SKM-1 treated with dmso at 0.1 percent for 144 hours (cell line): Measurements from ENCODE around the gene CSN1S1.
A peak's percentile ranks its signal among the peaks of the same experiment; 100 is the strongest.
"Not testable (repeated sequence)": the region's sequence is repeated elsewhere in the genome, so short reads cannot be mapped to it uniquely, and the experiment has no call there.

ENCODE experiments used
- DNase-seq: peaks from one replicate; lab custom pipeline; 2025; ENCODE audit not compliant: unreplicated experiment; lab: John Stamatoyannopoulos, UW

CSN1S1 gene, protein sequence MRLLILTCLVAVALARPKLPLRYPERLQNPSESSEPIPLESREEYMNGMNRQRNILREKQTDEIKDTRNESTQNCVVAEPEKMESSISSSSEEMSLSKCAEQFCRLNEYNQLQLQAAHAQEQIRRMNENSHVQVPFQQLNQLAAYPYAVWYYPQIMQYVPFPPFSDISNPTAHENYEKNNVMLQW

DNA sequence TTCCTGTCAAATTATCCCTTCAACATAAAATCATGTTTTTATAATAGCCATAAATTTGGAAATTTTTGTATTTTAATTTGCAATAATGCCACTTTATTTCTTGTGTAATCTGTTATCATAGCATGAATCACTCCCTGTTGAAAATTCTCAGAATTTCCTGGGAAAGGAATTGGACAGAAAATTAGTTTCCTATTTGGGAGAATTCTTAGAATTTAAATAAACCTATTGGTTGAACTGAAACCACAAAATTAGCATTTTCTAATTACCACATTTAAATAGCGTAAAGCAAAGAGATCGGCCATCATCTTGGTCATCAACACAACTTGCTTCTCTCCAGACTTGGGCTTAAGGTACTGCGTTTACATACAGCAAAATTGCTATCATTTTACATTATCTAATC, at the start of gene CSN1S1:
Gene CSN1S1 (plus strand): TSS at position 301 of the 400 bp plus-strand sequence. CDS start 1,488 bp downstream, outside the sequence.
- no peak for DNase-seq

DNA sequence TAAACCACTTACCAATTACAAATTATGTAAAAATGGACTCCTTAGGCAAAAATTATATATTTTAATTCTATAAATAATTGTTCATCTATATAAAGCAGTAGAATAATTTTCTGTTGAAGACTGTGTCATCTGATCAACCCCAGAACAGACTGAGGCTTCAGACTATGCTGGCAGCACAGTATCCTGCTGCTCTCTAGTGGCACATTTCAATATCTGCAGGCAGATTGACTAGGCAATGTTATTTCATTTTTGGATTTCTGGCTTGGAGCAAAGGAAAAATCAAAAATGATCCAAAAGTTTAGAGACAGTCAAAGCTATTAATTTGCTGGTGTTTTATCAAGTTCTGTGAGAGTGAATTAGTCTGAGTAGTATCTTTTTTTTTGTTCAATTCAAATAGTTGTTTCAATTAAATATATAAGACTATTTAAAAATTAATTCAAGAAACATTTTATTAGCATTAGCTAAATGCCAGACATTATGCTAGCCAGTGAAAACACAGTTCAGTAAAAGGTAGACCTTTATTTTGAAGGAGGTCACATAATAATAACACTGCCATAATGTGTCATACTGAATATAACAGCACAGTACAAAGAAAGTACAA, 49.6 kb upstream of the CSN1S1 start:
- peak; percentile 68 for DNase-seq

DNA sequence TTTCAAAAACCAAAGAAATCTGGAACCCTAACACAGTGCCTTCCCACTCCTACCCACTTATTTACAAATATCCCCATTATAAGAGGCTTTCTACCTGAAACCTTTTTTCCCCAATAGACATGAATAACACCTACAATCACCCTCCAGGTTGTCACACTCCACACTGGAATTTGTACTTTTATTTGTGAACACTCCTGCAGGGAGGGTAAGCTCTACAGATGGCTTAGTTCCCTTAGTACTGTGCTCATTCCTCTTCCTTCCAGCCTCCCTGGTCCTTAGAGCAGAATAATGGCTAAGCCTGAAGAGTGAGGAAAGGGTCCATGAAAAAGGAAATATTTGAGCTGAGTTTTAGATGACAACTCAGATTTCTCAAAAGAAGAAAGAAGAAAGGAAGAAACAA, 48.7 kb upstream of the CSN1S1 start:
- DNase-seq: no peak

DNA sequence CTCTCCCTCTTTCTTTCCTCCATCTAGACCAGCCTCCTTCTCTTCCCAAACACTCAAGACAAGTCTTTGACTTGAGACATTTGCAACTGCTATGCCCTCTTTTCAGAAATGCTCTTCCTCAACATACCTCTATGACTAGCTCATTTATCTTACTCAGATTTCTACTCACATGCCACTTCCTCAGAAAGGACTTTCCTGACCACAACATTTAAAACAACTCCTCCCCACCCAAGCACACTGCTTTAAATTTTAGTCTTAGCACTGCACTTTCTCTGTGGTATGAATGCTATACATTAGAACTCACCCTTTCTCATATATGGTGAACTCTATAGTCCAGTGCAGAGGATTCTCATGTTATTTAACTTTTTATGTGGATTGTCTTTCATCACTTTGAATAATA, 42.5 kb upstream of the CSN1S1 start:
- no peak for DNase-seq

DNA sequence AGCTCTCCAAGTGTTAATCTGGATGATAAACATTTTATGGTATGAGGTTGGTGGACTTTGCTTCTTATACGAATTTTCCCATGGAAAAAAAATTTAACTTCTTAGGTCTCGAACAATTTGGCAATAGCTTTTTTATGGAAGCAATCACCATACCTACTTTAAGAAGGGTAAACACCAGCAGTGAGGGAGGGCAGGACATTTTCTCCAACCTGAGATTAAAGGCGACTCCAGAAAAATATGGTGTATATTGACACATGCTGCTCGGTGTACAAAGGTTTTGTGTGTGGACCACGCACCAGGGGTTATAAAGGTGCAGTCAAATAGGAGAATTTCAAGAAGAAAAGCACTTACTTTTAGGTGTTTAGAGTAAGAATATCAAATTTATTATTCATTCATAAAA, 36.7 kb upstream of the CSN1S1 start:
- no peak for DNase-seq

DNA sequence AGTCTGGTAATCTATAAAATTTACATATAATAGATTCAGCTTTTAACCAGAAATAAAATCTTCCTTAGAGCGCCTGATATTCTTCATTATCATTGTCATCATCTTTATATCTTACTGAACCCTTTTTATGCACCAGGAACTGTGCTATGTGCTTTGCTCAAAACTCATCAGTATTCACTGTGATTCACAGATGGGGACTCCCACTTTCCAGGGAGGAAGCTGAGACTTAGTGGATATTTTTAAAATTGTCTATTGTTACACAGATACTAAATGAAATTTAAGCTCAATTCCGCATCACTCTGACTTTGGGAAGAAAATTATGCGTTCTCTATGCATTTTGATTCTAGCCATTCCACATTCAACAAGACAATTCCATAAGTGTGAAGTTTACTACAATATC, 36.1 kb upstream of the CSN1S1 start:
- DNase-seq: no peak

DNA sequence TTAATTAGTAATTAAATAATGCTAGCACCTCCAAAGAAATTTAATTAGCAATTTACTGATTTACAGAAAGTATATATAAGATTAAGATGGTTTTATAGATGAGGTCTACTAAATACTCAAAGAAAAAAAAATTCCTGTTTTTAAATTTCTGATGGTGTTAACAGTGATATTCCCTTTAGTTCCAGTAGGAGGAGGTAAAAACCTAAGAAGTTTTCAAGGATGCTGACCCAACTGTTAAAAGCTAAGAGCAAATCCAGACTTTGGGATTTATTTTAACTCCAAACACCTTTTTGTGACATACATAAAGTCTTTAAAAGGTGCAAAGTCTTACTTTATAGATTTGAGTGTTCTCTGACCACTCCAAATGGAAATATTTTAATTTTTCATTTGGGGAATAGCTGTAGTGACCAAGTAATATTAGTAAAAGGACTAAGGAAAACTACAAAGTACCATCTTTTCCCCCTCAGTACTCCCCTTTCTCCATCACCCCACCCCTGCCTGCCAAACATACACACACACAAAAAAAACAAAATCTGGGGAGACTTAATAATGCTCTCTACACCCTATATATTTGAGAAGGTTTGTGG, 34.2 kb upstream of the CSN1S1 start:
- no peak for DNase-seq

DNA sequence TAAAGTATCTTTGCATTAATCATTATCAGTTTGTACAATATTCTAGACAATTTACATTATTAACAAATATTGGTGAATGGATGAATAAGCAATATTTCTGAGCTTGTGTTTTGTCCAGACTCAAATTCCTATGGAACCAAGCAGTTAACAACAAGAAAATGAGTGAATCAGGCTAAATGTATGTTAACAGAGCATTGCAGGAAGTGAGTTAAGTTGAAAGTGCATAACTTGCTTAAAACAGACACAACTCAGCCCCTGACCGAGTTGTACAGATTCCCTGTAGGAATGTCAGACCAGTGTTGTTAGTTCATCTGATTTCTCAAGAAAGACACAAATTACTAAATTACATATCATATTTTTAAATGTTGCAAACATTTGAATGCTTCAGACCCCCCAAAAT, 23.7 kb upstream of the CSN1S1 start:
- DNase-seq: no peak

DNA sequence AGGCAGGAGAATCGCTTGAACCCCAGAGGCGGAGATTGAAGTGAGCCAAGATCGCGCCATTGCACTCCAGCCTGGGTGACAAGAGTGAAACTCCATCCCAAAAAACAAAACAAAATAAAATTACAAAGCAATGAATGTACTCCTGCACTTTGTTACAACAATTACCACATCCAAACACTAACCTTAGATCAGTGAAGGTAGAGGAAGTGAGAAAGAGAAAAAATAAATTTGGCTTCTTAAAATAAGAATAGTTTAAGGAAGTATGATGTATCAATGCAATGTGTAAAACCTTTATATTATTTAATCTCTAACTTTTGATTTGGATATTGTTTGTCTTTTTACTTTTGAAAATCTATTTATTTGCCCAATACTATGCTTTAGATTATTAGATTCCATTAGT, 21.7 kb upstream of the CSN1S1 start:
- DNase-seq: no peak

DNA sequence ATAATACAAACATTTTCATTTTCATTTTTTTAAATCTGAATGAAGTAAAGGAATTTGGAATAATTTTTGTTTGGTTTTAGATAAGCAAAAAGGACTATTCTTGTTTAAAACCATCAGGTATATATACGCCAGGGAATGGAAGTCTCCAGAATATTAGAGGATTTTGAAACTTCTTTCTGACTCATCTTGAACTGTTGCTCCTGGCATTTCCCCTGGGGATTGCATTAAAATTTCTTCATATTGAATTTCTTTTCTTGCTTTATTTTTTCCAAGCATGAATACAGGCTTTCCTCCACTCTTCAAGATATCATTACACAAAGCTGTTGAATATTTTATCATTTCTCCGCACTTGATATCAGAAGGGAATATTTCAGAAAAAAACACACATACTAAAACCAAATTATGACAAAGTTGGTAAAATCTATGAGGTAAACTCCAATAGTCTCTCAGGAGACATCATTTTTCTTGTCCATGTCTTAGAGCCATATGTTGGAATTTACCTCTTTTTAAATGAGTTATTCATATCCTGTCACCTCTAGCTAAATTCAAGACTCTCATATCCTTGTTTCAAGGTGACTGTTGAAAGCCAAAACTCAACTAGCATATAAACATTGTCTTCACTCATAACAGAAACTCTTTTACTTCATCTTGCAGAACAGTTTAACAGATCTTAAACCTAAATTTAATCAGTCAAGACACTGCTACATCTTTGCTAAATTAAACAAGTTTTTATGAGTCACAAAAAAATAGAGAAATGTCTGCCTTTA, 20.7 kb upstream of the CSN1S1 start:
- DNase-seq: no peak

DNA sequence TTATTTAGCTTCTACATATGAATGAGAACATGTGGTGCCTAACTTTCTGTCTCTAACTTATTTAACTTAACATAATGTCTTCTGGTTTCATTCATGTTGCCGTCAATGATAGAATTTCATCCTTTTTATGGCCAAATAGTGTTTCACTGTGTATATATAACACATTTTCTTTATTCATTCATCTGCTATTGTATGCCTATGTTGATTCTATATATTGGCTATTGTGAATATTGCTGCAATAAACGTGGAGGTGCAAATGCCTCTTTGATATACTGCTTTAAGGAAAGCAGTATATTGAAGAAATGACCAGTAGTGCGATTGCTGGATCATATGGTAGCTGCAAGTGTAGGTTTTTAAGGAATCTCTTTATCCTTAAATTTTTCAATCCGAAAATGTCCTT, 10.0 kb upstream of the CSN1S1 start:
- DNase-seq: no peak

DNA sequence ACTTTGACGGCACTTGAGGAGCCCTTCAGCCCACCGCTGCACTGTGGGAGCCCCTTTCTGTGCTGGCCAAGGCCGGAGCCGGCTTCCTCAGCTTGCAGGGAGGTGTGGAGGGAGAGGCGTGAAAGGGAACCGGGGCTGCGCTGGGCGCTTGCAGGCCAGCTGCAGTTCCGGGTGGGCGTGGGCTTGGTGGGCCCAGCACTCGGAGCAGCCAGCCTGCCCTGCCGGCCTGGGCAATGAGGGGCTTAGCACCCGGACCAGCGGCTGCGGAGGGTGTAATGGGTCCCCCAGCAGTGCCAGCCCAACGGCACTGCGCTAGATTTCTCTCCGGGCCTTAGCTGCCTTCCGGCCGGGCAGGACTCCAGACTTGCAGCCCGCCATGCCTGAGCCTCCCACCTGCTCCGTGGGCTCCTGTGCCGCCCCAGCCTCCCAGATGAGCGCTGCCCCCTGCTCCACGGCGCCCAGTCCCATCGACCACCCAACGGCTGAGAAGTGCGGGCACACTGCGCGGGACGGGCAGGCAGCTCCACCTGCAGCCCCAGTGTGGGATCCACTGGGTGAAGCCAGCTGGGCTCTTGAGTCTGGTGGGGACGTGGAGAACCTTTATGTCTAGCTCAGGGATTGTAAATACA, 7.0 kb upstream of the CSN1S1 start:
- not testable (repeated sequence) for DNase-seq

DNA sequence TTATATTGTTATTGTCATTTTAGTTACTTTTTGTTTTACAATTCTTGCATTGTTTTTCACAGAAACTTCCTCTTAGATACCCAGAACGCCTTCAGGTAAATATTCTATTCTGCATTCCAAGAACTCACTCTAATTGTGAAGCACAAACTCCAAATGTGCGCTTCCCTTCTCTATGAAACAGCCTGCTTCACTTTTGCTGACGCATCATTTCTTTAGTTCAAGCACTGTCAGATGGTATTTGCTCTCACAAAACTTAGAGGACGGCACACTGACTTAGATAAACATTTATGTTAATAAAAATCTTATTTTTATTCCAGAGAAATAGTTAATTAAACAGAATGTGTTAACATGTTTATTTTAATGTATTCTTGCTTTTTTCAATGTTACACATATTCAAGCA, 3.3 kb downstream of the CSN1S1 start:
- no peak for DNase-seq

DNA sequence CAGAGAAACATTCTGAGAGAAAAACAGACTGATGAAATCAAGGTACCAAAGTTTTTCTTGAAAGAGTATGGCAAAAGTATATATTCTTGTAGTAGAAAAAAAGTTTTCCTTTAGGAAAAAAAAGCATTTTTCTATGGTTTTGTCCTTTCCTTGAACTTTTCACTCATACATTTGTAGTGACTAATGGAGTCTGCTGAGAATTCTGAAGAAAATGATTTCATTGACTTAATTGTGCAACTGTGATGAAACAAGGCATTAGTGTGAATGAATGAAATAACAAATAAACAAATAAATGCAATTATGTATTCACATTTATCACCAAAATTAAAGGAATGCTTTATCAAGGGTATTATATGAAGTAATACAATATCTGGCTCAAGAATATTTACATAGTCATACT, 5.7 kb downstream of the CSN1S1 start:
- no peak for DNase-seq

DNA sequence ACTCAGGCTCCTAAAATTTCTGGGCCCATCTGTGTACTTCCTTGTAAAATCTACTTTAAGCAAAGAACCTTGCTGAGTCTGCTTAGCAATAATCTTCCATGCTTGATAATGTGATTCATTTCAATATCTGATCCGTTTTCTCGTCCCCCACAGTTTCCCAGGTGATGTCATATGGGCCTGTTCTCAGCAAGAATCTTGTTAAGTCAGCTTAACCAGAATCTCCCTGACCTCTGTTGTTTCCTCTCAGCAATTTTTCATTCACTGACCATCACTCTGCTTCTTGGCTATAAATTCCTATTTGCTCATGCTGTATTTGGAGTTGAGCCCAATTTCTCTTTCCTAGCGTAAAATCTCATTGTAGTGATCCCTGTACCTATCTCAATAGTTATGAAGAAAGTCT, 20.7 kb downstream of the CSN1S1 start:
- no peak for DNase-seq

DNA sequence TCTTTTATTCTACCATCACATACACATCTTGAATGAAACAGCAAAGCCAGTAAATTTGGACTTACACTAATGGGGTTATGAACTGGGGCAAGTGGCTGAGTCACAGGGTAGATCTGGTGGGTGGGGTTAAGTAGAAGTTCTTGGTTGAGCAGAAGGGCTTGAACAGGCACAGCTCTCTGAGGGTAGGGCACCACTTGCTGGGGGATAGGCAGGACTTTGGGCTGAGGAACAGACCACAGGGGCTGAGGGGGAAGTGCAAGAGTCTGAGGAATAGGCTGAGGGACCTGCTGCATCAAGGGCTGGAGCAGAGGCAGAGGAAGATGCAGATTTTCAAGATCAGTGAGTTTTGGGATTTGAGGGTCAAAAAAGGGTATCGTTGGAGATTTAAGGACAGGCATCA, 26.3 kb downstream of the CSN1S1 start:
- DNase-seq: no peak

DNA sequence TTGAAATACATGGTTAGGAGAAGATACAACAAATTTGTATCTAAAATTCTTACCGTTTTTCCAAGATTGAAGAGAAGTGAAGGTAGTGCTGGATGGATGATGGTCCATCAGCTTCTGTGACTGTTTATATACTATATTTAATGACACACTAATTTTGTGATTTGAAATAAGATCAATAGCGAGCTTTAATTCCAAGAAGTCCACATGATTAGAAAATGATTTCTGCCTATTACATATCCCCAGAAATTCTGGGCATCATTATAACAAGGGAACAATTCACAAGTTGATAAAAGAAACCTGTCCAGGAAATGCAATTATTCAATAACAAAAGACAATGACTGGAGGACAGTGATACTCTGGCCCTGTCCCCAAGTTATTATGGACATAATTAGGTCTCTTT, 34.8 kb downstream of the CSN1S1 start, which contains the start of gene CSN2:
Gene CSN2 (minus strand): TSS at position 101 of the 400 bp plus-strand sequence. CDS start 4,733 bp downstream, outside the sequence.
- DNase-seq: no peak

DNA sequence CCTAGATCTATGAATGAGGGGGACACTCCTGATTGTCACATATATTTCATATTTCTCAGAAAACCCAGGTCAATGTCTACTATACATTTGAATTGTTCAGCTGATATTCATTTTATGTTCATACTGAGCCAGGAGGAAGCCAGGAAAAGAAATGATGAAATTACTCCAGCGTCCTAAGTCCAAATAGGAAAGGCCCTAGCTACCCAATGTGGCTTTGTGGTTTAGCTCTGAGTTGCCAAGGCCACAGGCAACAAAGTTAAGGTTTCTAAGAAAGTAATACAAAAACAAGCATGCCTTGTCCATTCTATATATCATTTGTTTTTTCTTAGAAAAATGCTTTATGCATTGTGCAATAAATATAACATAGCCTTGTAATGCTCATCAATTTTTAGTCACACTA, 39.2 kb downstream of the CSN1S1 start:
- no peak for DNase-seq

DNA sequence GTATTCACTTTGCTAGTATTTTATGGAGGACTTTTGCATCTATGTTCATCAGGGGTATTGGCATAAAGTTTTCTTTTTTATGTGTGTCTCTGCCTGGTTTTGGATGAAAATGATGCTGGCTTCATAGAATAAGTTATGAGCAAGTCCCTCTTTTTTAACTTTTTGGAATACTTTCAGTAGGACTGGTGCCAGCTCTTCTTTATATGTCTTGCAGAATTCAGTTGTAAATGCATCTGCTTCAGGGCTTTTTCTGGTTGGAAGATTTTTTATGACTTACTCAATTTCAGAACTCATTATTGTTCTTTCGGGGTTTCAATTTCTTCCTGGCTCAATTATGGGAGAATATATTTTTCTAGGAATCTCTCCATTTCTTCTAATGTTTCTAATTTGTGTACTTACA, 43.8 kb downstream of the CSN1S1 start:
- DNase-seq: no peak

DNA sequence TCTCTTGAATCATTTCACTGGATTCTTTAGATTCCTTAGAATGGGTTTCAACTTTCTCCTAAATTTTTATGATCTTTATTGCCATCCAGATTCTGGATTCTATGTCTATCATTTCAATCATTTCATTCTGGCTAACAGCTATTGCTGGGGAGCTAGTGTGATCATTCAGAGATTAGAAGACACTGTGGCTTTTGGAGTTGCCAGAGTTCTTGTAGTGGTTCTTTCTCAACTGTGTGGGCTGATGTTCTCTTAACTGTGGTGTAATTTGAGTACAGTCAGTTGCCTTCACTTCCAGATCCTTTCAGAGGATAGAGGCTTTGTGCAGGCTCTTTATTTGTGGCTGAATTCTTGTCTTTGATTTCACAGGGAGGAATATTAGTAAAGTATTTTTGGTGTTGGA, 46.7 kb downstream of the CSN1S1 start:
- DNase-seq: no peak

DNA sequence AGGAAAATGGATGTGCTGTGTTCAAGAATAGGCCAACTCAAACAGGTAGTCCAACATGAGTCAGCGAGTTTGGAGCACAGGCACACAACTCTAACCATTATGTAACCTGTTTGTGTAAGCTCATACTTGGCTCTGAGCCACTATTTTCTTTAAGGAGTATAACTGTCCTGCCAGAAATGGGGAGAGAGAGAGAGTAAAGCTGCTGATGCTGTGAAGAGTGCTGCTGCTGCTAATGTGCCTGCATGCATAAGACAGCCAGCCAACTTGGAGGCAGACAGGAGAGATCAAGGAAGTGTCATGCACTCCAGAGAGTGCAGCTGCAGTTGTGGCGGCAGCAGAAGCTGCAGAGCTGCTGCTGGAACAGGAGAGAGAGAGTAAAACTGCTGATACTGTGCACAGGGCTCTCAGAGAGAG, 53.2 kb downstream of the CSN1S1 start:
- no peak for DNase-seq

DNA sequence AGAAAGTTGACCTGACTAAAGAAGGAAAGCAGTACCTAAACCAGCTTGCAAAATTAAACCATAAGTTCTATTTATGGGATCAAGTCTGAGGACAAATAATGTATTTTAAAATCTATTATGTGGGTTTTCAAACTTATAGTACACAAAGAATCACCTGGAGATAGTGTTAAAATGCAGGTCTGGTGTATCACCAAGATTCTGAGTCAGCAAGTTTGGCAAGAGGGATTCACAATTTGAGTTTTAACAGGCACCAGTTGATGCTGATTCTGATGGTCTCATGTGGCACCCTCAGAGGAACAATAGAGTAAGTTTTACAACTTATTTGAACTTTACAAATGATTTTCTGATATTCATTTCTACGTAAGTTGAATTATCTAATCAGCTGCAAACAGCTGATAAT, 55.8 kb downstream of the CSN1S1 start:
- DNase-seq: no peak
